Transverse colon (tissue), 4 donors: ENCODE measurements around the gene SPEG.

Source experiments
- CTCF ChIP-seq, 5 experiments: fragments of 200-600 bp in 3 of 5; fragments of 450-650 bp in 2 of 5; sonication (generic) in 3 of 5; IDR thresholded peaks; 1 replicate in 2 of 5; 2 replicates in 3 of 5; pipeline ENCODE4 v1.5.1; 2016 to 2017; ENCODE audit warnings: antibody characterized with exemption in 5 of 5, inconsistent platforms in 3 of 5, mild to moderate bottlenecking in 2 of 5, moderate library complexity in 1 of 5
- POLR2A ChIP-seq: fragments of 450-650 bp; IDR thresholded peaks from one replicate; pipeline ENCODE4 v1.6.1; 2016; ENCODE audit warnings: antibody characterized with exemption, mild to moderate bottlenecking, moderate library complexity
- POLR2AphosphoS5 ChIP-seq, 3 donors: sonication (generic); formaldehyde crosslinking; IDR thresholded peaks; one replicate each; pipeline ENCODE4 v1.6.1; 2016; ENCODE audit warnings: antibody characterized with exemption in 3 of 3

GRCh38 chr2:219500135-219500534 lies 65.5 kb downstream of the SPEG start:
- no peak for TF ChIP-seq POLR2AphosphoS5 (IDR thresholded peaks at IDR 0.05)
- TF ChIP-seq CTCF (IDR thresholded peaks at IDR 0.05): no peak
- TF ChIP-seq POLR2A: no peak
